ENCODE data around the gene FHIT.
"Not testable (repeated sequence)": the region's sequence is repeated elsewhere in the genome, so short reads cannot be mapped to it uniquely, and the experiment has no call there.

FHIT gene

DNA sequence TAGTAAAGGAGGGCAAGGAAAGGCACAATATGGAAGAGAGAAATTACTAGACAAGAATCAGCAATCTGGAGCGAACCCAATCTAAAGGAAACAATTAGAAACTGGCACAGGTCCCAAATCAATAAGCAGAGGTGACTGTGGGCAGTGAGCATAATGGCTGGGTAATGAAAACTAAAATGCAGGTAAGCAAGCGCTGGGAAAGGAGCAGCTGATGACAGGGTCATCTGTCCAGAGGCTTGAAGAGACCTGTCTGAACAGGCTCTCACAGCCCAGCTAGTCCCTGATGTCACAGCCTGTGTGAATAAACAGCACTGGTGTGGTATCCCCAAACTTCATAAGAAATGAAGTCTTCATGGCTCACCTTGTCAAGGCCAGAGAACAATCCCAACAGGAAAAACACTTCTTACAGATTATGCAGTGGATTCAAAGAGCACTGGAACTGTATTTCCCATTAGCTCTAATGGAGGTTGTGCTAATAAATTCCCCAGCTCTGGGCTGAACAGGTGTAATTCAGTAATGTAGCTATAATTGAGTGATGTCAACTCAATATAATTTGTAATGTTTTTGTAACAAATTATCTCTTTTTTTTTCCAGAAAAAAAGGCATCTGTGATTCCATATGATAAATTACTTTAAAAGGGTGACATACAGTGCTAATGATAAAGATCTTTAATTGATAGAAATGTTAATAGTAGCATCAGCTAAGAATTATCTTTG is 197.3 kb downstream of the FHIT start:
- no peak for DNase-seq

- no peak for DNase-seq
Measured at GRCh38 chr3:61052851-61053250, 198.4 kb downstream of the FHIT start.

DNA sequence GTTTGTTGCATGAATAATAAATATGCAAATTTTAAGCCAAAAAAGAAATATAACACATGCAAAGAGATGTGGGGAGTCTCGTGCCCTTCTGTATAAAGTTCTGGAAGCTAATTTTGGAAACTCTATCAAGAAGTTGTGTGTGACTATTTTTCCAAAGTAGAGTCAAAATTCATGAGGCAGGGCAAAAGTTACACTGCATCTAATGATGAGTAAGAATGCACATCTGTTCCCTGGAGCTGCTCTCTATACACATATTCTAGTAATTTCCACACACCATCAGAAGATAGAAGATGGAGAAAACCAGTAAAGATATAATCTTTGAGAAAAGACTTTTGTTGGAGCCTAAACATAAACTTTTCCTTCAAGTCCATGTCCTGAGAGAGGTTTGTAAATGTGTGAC is 199.6 kb downstream of the FHIT start:
- no peak for DNase-seq

DNA sequence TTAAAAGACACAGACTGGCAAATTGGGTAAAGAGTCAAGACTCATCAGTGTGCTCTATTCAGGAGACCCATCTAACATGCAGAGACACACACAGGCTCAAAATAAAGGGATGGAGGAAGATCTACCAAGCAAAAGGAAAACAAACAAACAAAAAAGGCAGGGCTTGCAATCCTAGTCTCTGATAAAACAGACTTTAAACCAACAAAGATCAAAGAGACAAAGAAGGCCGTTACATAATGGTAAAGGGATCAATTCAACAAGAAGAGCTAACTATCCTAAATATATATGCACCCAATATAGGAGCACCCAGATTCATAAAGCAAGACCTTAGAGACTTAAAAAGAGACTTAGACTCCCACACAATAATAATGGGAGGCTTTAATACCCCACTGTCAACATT is 206.1 kb downstream of the FHIT start:
- not testable (repeated sequence) for DNase-seq

DNA sequence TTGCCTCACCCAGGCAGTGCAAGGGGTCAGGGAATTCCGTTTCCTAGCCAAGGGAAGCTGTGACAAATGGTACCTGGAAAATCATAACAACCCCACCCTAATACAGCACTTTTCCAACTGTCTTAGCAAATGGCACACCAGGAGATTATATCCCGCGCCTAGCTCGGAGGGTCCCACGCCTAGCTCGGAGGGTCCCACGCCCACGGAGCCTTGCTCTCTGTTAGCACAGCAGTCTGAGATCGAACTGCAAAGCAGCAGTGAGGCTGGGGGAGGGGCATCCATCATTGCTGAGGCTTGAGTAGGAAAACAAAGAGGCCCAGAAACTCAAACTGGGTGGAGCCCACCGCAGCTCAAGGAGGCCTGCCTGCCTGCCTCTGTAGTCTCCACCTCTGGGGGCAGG is 208.1 kb downstream of the FHIT start:
- DNase-seq, result no peak

GRCh38 chr3:61040618-61041017 is 210.6 kb downstream of the FHIT start:
- DNase-seq, result no peak

DNA sequence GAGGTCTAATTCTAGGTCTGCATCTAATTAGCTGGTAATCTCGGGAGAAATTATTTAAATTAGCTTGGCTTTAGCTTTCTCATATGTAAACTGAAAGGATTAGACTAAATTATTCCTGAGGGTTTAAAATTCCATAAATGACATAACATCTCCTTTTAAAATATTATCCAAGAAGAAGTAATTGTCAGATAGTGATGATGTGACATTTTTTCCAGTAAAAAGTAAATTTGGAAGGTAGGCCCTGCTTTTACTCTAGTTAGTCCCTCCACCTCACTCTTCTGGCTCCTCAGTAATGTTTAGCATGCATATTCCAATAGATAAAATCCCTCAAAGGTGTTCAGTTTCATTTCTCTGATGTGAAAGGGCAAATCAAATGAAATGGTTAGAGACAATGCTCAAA is 215.7 kb downstream of the FHIT start:
- DNase-seq, result no peak

- DNase-seq, result no peak
Measured at GRCh38 chr3:61032991-61033390, 218.3 kb downstream of the FHIT start.

- no peak for DNase-seq
Measured at GRCh38 chr3:61031503-61031902, 219.7 kb downstream of the FHIT start.

- no peak for DNase-seq
Measured at GRCh38 chr3:61030469-61031035, 220.7 kb downstream of the FHIT start.

GRCh38 chr3:61029194-61029593 is 222.1 kb downstream of the FHIT start:
- DNase-seq, result no peak

DNA sequence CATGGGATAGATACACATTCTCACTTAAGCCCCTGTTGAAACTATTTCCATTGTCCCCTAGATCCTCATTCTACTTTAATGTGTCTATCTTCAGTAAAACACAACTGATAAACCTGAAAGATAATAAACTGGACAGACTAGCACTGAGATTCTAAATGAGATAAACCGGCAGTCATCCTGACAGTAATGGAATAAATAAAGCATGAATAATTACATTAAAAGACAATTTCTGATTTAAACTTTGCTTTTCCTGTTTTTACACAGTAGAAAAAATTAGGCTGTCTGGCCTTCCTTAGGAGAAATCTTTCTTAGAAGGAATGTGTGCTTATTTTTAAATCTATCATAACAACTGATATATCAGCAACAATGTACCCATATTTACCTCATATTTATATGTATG is 232.4 kb downstream of the FHIT start:
- DNase-seq, result no peak

DNA sequence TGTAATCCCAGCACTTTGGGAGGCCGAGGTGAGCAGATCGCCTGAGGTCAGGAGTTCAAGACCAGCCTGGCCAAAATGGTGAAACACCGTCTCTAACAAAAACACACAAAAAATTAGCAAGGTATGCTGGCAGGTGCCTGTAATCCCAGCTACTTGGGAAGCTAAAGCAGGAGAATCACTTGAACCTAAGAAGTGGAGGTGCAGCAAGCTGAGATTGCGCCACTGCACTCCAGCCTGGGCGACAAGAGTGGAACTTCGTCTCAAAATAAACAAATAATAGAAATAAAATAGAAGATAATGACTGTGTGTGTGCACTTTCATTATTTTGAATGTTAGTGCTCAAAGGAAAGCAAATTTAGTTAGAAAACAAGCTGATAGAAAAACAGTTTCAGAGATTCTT is 234.2 kb downstream of the FHIT start:
- not testable (repeated sequence) for DNase-seq

GRCh38 chr3:61015859-61016258 is 235.4 kb downstream of the FHIT start:
- DNase-seq, result no peak

GRCh38 chr3:61015408-61015807 is 235.8 kb downstream of the FHIT start:
- no peak for DNase-seq

GRCh38 chr3:61008998-61009380 is 242.3 kb downstream of the FHIT start:
- DNase-seq, result peak; percentile 1

DNA sequence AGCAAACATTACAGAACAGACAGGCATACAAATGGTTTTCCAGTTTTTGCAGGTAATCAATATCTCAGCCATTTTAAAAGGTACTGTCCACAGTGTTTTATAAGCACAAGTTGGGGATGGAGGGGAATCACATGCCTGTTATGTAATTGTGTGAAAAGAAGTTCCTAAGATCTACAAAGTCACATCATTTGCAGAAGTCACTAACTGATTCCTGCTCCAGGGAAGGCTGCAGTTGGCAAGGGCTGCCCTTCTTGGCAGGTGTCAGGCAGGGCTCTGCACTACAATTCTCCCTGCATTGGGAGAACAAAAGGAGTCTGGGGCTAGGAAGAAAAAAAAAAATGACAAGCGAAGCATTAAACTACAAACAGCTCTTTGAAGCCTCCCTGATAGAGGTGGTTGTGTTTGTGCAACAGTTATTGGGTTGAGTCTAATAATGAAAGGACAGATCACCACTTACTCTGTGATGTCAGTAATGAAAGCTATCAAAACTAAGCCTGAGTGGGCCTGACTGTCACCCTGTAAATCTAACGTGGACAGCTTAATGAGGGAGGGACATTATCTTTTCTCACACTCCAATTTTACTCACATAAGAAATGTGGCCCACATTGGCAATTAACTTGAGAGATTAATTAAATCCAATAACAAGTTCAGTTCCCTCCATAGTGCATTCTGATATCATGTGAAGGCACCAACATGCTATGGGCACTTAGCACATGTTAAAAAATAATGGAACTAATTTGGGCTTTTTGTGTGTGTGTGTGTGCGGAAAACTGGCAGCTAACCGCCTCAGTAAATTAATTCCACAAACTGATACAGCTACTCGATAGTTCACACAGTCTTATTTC is 242.9 kb downstream of the FHIT start:
- no peak for DNase-seq

GRCh38 chr3:61005591-61005990 is 245.7 kb downstream of the FHIT start:
- DNase-seq, result no peak

GRCh38 chr3:60998858-60999257 is 252.4 kb downstream of the FHIT start:
- no peak for DNase-seq

DNA sequence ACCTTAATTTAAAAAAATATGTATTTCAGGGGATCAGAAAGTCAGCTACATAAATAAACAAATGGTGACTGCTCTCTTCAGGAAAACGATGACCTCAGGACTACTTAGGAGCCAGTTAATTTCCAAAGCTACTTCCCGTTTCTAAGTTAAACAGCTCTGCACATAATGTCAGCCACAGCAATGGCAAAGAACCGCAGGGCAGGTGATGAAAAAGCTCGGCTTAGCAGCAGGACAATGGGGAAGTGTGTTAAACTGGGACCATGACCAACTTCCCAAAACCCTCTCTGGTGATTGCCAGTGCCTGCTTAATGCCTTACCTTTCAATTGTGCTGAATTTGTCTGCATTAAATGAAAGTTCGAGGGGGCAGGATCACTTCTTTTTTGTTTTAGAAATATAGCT is 258.9 kb downstream of the FHIT start:
- DNase-seq, result no peak

- no peak for DNase-seq
Measured at GRCh38 chr3:60990442-60990730, 260.9 kb downstream of the FHIT start.

DNA sequence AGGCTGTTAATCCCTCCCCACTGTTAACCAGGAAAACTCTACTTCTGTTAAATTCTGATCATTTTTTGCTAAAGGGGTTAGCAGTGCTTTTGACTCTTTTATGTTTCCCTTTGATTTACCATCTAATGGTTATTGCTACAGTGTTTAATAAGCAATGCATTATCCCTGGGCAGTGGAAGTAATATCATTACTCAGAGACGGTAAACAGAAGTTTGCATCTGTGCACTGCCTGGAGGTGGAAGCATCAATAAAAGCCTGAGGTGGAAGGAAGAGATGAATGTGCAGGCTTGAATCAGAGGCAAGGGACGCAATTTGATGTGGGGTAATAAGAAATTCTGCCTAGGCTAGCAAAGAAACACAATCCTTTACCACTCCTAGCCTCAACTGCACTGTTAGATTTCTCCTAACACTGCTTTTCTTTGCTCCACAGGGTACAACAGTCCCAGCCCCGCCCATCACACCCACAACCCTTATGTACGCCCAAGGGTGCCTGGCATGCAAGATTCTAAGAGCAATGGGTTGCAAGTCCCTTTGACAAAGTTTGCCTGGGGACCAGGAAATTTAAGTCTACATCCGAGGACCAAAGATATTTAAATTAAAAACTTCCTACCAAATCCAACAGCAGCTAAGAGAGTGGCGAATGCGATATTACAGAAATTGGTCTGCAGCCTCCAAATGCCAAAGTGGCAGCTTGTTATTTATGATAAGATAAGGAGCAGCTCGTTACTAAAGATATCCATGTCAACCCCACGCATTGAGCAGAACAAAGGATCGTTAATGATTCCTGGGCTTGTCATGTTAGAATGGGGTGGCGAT is 261.4 kb downstream of the FHIT start:
- no peak for DNase-seq

DNA sequence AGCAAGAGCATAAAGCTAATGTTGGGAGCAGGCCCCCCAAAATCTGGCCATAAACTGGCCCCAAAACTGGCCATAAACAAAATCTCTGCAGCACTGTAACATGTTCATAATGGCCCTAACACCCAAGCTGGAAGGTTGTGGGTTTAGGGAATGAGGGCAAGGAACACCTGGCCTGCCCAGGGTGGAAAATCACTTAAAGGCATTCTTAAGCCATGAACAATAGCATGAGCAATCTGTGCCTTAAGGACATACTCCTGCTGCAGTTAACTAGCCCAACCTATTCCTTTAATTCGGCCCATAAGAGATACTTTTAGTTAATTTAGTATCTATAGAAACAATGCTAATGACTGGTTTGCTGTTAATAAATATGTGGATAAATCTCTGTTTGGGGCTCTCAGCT is 264.1 kb downstream of the FHIT start:
- not testable (repeated sequence) for DNase-seq

DNA sequence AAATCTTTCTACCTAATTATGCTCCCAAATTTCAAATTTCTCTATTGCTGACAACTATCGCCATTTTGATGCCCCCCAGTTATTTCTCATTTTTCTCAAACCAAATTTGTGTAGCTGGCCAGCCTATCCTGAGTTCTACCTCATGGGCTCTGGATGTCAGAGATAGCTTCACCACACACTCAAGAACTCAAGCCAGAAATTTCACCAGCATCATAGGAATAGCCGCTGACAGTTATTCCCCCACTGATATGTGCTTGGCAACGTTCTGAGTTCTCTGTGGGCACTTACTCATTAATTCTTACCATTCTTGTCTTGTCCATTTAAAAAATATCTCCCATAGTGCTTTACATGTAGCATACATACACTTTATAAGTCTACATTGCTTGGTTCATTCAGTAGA is 264.7 kb downstream of the FHIT start:
- DNase-seq, result no peak
